Kidney (tissue), 14 donors: ENCODE data around the gene WDR91. TPM values are rescaled to one million over a fixed set of nuclear protein-coding genes. Genes with fewer than 3 reads are reported as not detected.

ENCODE experiments used
- DNase-seq, 5 donors: peaks; one replicate each; pipeline ENCODE4 v3.0.0-alpha.2; 2013 to 2020
- FAIRE-seq: peaks from 2 replicates; lab custom pipeline; 2012; peaks lifted over from hg19 to GRCh38; lab: Jason Lieb, UNC
- H3K27ac ChIP-seq, 2 donors: one replicate each; pipeline ENCODE4 v1.7.0; 2013; ENCODE audit warnings: low read depth in 2 of 2, low read length in 2 of 2, inconsistent platforms in 1 of 2
- H3K27me3 ChIP-seq: one replicate; pipeline ENCODE4 v1.7.1; 2013; ENCODE audit warnings: low read length, inconsistent platforms; ENCODE audit not compliant: control insufficient read depth, insufficient read depth
- H3K36me3 ChIP-seq, 3 donors: one replicate each; pipeline versions ENCODE4 v1.7.0 to v1.7.1; 2013; ENCODE audit warnings: low read length in 3 of 3, control low read depth in 1 of 3, inconsistent platforms in 1 of 3; ENCODE audit not compliant: insufficient read depth in 3 of 3, control insufficient read depth in 2 of 3
- H3K4me1 ChIP-seq, 3 donors: one replicate each; pipeline versions ENCODE4 v1.7.0 to v1.7.1; 2013; ENCODE audit warnings: low read length in 3 of 3, inconsistent platforms in 1 of 3, low read depth in 1 of 3; ENCODE audit not compliant: control insufficient read depth in 2 of 3, insufficient read depth in 2 of 3
- H3K4me3 ChIP-seq, 3 donors: one replicate each; pipeline versions ENCODE4 v1.7.0 to v1.8.1; 2013; ENCODE audit warnings: low read length in 3 of 3, control low read depth in 1 of 3, inconsistent platforms in 1 of 3
- H3K9ac ChIP-seq, 3 donors: one replicate each; pipeline versions ENCODE4 v1.7.0 to v1.7.1; 2013; ENCODE audit warnings: low read length in 3 of 3, control low read depth in 1 of 3, inconsistent platforms in 1 of 3
- H3K9me3 ChIP-seq, 3 donors: one replicate each; pipeline versions ENCODE4 v1.7.0 to v1.7.1; 2013; ENCODE audit warnings: low read length in 3 of 3, control low read depth in 1 of 3, inconsistent platforms in 1 of 3; ENCODE audit not compliant: control insufficient read depth in 2 of 3, insufficient read depth in 1 of 3
- CTCF ChIP-seq: IDR thresholded peaks from 3 replicates; pipeline ENCODE4 v1.5.1; 2012; ENCODE audit warnings: mild to moderate bottlenecking, moderate library complexity, borderline replicate concordance; ENCODE audit not compliant: insufficient read depth; ENCODE audit errors: extremely low read depth
- intact Hi-C: fragments of 100-400 bp; cut with DNase I; formaldehyde crosslinking; loops from one replicate; pipeline ENCODE4 v1.11.1; 2022
- polyA plus RNA-seq: library from polyadenylated mRNA; stranded (reverse); fragments of 350-450 nt; fragmentation: Illumina TruSeq; extraction: RNeasy Lipid Tissue Mini Kit (QIAGEN cat#74804); gene quantifications from one replicate; pipeline ENCODE4 v1.2.3, GENCODE V29; 2014; ENCODE audit warnings: low read depth, low replicate concordance; ENCODE audit not compliant: insufficient read depth
- total RNA-seq: library from RNA; stranded (reverse); fragmentation: NEBNext Ultra II Directional; extraction: Animal tissue kit (Norgen Biotek cat#: 25700); gene quantifications from one replicate; pipeline ENCODE4 v1.2.1, GENCODE V29; 2021
- donor health status: control.
- donor health status: control.
- donor health status: control.
- donor health status: control.
- donor health status: control.
- donor health status: DM: yes; HTN: yes; CAD: no.
- donor health status: Normal renal cell carcinoma (clear cell type).

WDR91 gene
- total and polyA plus RNA-seq, 2 donors from 2014 or later = 27.8 to 73.9 TPM

- Histone ChIP-seq H3K27ac (no peak overlapping the region), H3K4me1 (peaks cover 0 to 4% (median 0%) of the 10 kb centered on the region in 3 donors), H3K36me3 (no peaks in the 10 kb centered on the region), H3K9me3 (no peaks in the 10 kb centered on the region), H3K27me3 (no peaks in the 10 kb centered on the region), H3K4me3 (no peak overlapping the region), H3K9ac (no peak overlapping the region)
- TF ChIP-seq CTCF = no peak
- DNase-seq (no peak), FAIRE-seq (no peak)
- intact Hi-C loops = no loop called here
Measured at GRCh38 chr7:135251496-135252391, 40.4 kb upstream of the WDR91 start.

- Histone ChIP-seq H3K27me3 (no peaks in the 10 kb centered on the region), H3K4me3 (no peak overlapping the region), H3K27ac (no peak overlapping the region), H3K36me3 (no peaks in the 10 kb centered on the region), H3K9ac (no peak overlapping the region), H3K4me1 (no peaks in the 10 kb centered on the region), H3K9me3 (no peaks in the 10 kb centered on the region)
- no peak for DNase-seq
- no peak for TF ChIP-seq CTCF
- intact Hi-C loops = no loop called here
- no peak for FAIRE-seq
Measured at GRCh38 chr7:135248546-135248945, 37.2 kb upstream of the WDR91 start.

- intact Hi-C loops = no loop called here
- no peak overlapping the region for H3K9ac ChIP-seq
- H3K27me3 ChIP-seq = no peaks in the 10 kb centered on the region
- no peak overlapping the region for H3K4me3 ChIP-seq
- no peak for FAIRE-seq
- no peaks in the 10 kb centered on the region for H3K9me3 ChIP-seq
- no peak overlapping the region for H3K27ac ChIP-seq
- no peaks in the 10 kb centered on the region for H3K36me3 ChIP-seq
- TF ChIP-seq CTCF = no peak
- DNase-seq = peak in 1 of 5 donors; percentile 20
- no peaks in the 10 kb centered on the region for H3K4me1 ChIP-seq
Measured at GRCh38 chr7:135247746-135248471, 36.6 kb upstream of the WDR91 start.
